SK-N-SH (cell line): ENCODE measurements around the gene MGST2. TPM values are rescaled to one million over a fixed set of nuclear protein-coding genes. Genes with fewer than 3 reads are reported as not detected.

Experiments
- CTCF ChIA-PET: fragments of 300-600, 350-600 bp; formaldehyde crosslinking; extraction: SDS; loops from one replicate; lab custom pipeline; 2021; lab: Yijun Ruan, JAX
- POLR2A ChIA-PET: fragments of 350-600 bp; sonication (Branson Sonifier 250); formaldehyde crosslinking; extraction: SDS; loops from one replicate; lab custom pipeline; 2020; ENCODE audit warnings: antibody characterized with exemption, inconsistent platforms; lab: Yijun Ruan, JAX
- DNase-seq: peaks from one replicate; pipeline ENCODE4 v3.0.0; 2012
- H2AFZ ChIP-seq: fragments of 200-600 bp; sonication (generic); 2 replicates; pipeline ENCODE4 v1.8.1; 2016; ENCODE audit warnings: antibody characterized with exemption, mild to moderate bottlenecking, low read depth
- H3F3A ChIP-seq: fragments of 200-600 bp; sonication (generic); replicated peaks from 2 replicates; pipeline ENCODE3; 2016; ENCODE audit warnings: antibody characterized with exemption, mild to moderate bottlenecking; ENCODE audit not compliant: insufficient read depth
- H3K27ac ChIP-seq, 2 experiments: fragments of 200-500 bp in 1 of 2; fragments of 200-600 bp in 1 of 2; sonication (Bioruptor generic) in 1 of 2; sonication (generic), shearing (Covaris generic) in 1 of 2; 2 replicates each; pipeline versions ENCODE4 v1.5.1 to v1.6.1; 2014 to 2016; ENCODE audit warnings: low read depth in 2 of 2, inconsistent platforms in 1 of 2, low read length in 1 of 2, mild to moderate bottlenecking in 1 of 2, mixed read lengths in 1 of 2
- H3K27me3 ChIP-seq: fragments of 200-600 bp; sonication (generic), shearing (Covaris generic); 2 replicates; pipeline ENCODE4 v1.6.1; 2016; ENCODE audit warnings: mixed run types; ENCODE audit not compliant: insufficient read depth
- H3K36me3 ChIP-seq, 2 experiments: fragments of 200-500 bp in 1 of 2; fragments of 200-600 bp in 1 of 2; sonication (Bioruptor generic) in 1 of 2; sonication (generic) in 1 of 2; replicated peaks in 1 of 2; 2 replicates each; pipeline versions ENCODE3 to v1.5.1; 2014 to 2016; ENCODE audit warnings: low read length in 1 of 2, mild to moderate bottlenecking in 1 of 2; ENCODE audit not compliant: insufficient read depth in 2 of 2, control insufficient read depth in 1 of 2
- H3K4me1 ChIP-seq, 2 experiments: fragments of 200-500 bp in 1 of 2; fragments of 200-600 bp in 1 of 2; sonication (Bioruptor generic) in 1 of 2; sonication (generic), shearing (Covaris generic) in 1 of 2; 2 replicates each; pipeline versions ENCODE4 v1.5.1 to v1.6.1; 2014 to 2016; ENCODE audit warnings: low read depth in 1 of 2, low read length in 1 of 2, mixed run types in 1 of 2; ENCODE audit not compliant: insufficient read depth in 2 of 2, control insufficient read depth in 1 of 2
- H3K4me2 ChIP-seq: fragments of 200-600 bp; sonication (generic), shearing (Covaris generic); 2 replicates; pipeline ENCODE4 v1.6.1; 2017; ENCODE audit warnings: mixed run types
- H3K4me3 ChIP-seq, 2 experiments: fragments of 200-500 bp in 1 of 2; fragments of 200-600 bp in 1 of 2; sonication (Bioruptor generic) in 1 of 2; sonication (generic), shearing (Covaris generic) in 1 of 2; 2 replicates each; pipeline versions ENCODE4 v1.5.1 to v1.8.1; 2014 to 2016; ENCODE audit warnings: low read depth in 2 of 2, inconsistent platforms in 1 of 2, low read length in 1 of 2, mild to moderate bottlenecking in 1 of 2, mixed read lengths in 1 of 2, moderate library complexity in 1 of 2
- H3K79me2 ChIP-seq: fragments of 200-600 bp; sonication (generic); 2 replicates; pipeline ENCODE4 v1.8.1; 2017; ENCODE audit warnings: mild to moderate bottlenecking; ENCODE audit not compliant: insufficient read depth
- H3K9ac ChIP-seq: fragments of 200-600 bp; sonication (generic); 2 replicates; pipeline ENCODE4 v1.6.1; 2017; ENCODE audit warnings: mixed run types
- H3K9me2 ChIP-seq: fragments of 200-600 bp; sonication (generic); 2 replicates; pipeline ENCODE4 v1.6.1; 2017; ENCODE audit warnings: mixed run types
- H3K9me3 ChIP-seq: fragments of 200-600 bp; sonication (generic); 2 replicates; pipeline ENCODE4 v1.6.1; 2017; ENCODE audit warnings: mixed run types, mild to moderate bottlenecking, moderate library complexity
- H4K20me1 ChIP-seq: fragments of 200-600 bp; sonication (generic); 2 replicates; pipeline ENCODE4 v1.6.1; 2017; ENCODE audit warnings: mild to moderate bottlenecking, mixed run types; ENCODE audit not compliant: insufficient read depth
- FOXJ3 ChIP-seq: sonication (generic); formaldehyde crosslinking; IDR thresholded peaks from 2 replicates; pipeline ENCODE4 v1.5.1; 2020; ENCODE audit warnings: mild to moderate bottlenecking, missing genetic modification reagents
- NRF1 ChIP-seq: IDR thresholded peaks from 2 replicates; pipeline ENCODE4 v1.6.1; 2012; ENCODE audit warnings: low read depth, mild to moderate bottlenecking, low read length
- REST ChIP-seq: IDR thresholded peaks from 2 replicates; pipeline ENCODE4 v1.6.1; 2012; ENCODE audit warnings: mild to moderate bottlenecking, low read depth, low read length, moderate library complexity
- SIN3A ChIP-seq: IDR thresholded peaks from 2 replicates; pipeline ENCODE4 v1.6.1; 2012; ENCODE audit warnings: low read depth, mild to moderate bottlenecking, low read length, moderate library complexity, borderline replicate concordance
- YY1 ChIP-seq: IDR thresholded peaks from 2 replicates; pipeline ENCODE4 v1.4.0; 2012; ENCODE audit warnings: low read depth, mild to moderate bottlenecking
- WGBS: methylation state at CpG from one replicate; pipeline ENCODE4 v1.1.6; 2017; ENCODE audit warnings: low lambda C conversion rate; 5-methylcytosine and 5-hydroxymethylcytosine counted together
- polyA plus RNA-seq, 3 experiments: library from polyadenylated mRNA; depleted of rRNA; stranded (reverse); fragments of >200 nt; gene quantifications; 2 replicates each; pipeline ENCODE4 v1.2.3, GENCODE V29; 2012

Gene MGST2
- polyA plus RNA-seq, 1 of the 3 experiments (the other 2 are of a cell fraction), result 26.5 TPM

DNA sequence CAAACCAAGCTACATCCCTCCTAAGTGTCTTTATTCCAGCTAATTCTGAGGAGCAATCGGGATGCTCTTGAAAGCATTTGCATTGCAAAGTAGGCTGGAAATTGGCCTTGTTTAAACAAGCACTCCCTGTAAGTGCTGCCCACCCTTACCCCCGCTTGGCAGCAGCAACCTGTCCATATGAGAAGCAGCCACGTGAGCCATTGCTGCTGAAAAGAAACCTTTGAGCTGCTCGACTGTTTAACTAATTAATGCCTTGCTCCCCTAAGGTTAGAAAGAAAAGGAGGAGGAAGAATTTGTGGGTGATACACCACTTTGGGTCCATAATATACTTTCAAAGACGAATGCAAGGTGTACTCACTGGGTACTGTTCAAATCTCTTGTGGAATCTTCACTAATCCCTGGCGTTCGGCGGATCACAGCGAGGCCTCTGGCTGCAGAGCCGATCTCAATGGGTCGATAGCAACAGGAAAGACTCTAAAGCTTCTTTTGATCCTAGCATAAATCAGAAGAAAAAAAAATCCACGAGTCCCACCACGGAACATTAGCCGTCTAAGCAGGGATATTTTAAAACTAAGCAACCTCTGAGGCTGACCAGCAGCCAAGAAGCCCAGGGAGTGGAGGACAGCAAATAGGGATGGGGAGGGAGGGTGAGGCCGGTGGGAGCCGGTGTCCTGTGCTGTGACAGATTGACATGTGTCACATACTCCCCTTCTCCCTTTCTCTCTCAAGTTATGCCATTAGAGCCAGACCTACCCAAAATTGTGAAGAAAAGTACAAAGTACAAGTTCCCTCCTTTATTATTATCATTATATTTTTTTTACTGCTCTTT is 37.2 kb upstream of the MGST2 start:
- no peak overlapping the region for H2AFZ ChIP-seq
- no peaks in the 10 kb centered on the region for H3K9me2 ChIP-seq
- no peaks in the 10 kb centered on the region for H3F3A ChIP-seq
- no peak overlapping the region for H3K9ac ChIP-seq
- no peaks in the 10 kb centered on the region for H3K79me2 ChIP-seq
- no peak for TF ChIP-seq REST
- TF ChIP-seq FOXJ3 (CRISPR knock-in tag), result no peak
- no peak for TF ChIP-seq SIN3A
- no peak for TF ChIP-seq YY1
- WGBS, result 72% methylated on average over 16 of the region's 16 CpGs
- no peak overlapping the region for H3K4me3 ChIP-seq
- no peak for DNase-seq
- no peak overlapping the region for H3K4me2 ChIP-seq
- POLR2A ChIA-PET, result no interaction called here
- no peak overlapping the region for H3K27ac ChIP-seq
- CTCF ChIA-PET, result interaction anchor here (1.0 to 2.2 kb wide), 3 partner anchors 23 to 28 kb away, joined by 3 to 7 read pairs (median 6); no protein-coding TSS in a partner anchor
- H4K20me1 ChIP-seq, result no peaks in the 10 kb centered on the region
- no peaks in the 10 kb centered on the region for H3K36me3 ChIP-seq
- H3K27me3 ChIP-seq, result no peaks in the 10 kb centered on the region; the same call in 1 of the 2 replicates
- no peaks in the 10 kb centered on the region; a peak in 1 of 4 replicates for H3K4me1 ChIP-seq
- no peaks in the 10 kb centered on the region for H3K9me3 ChIP-seq

DNA sequence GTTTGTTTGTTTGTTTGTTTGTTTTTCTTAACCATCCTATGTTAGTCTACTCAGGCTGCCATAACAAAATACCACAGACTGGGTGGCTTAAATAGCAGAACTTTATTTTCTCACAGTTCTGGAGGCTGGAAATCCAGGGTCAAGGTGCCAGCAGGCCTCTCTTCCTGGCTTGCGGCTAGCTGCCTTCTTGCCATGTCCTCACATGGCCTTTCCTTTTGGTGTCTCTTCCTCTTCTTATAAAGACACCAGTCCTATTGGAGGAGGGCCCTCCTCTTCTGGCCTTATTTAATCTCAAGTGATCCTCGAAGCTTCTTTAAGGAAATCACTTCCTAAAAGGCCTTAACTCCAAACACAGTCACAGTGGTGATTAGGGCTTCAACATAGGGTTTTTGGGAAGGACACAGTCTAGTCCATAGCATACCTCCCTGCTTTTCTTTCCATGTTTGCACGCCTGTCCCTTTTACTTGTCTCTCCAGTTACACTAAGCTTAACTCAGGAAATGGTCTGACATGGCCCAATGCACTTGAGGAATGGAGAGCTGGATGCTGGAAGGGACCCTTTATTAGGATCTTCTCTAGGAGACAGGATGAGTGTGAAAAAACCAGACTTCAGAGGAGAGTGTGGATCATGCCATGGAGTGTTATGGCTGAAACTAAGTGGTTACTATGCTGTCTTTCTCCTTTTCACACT is 36.0 kb upstream of the MGST2 start:
- Histone ChIP-seq H3K27ac (no peak overlapping the region), H4K20me1 (no peaks in the 10 kb centered on the region), H3K9ac (no peak overlapping the region), H3K4me1 (no peaks in the 10 kb centered on the region; a peak in 1 of 4 replicates), H3K4me3 (no peak overlapping the region), H2AFZ (no peak overlapping the region), H3K4me2 (no peak overlapping the region), H3K27me3 (no peaks in the 10 kb centered on the region; the same call in 1 of the 2 replicates), H3K79me2 (no peaks in the 10 kb centered on the region), H3K36me3 (no peaks in the 10 kb centered on the region), H3K9me2 (no peaks in the 10 kb centered on the region), H3F3A (no peaks in the 10 kb centered on the region), H3K9me3 (no peaks in the 10 kb centered on the region)
- 55% methylated on average over 3 of the region's 3 CpGs for WGBS
- CTCF ChIA-PET, result interaction anchor here (0.6 to 2.2 kb wide), 2 partner anchors 27 to 47 kb away, joined by 3 to 6 read pairs; no protein-coding TSS in a partner anchor
- POLR2A ChIA-PET, result no interaction called here
- no peak for DNase-seq
- no peak for TF ChIP-seq NRF1
